HG02623 (cell line): ENCODE results near the gene B4GALT1.

ENCODE experiments used
- ATAC-seq: cut with Tn5 transposase; IDR thresholded peaks from one replicate; pipeline ENCODE4 v1.9.1; 2021; ENCODE audit warnings: moderate library complexity; ENCODE audit not compliant: unreplicated experiment

The B4GALT1 gene

GRCh38 chr9:33167084-33167971, at the start of gene B4GALT1:
Gene B4GALT1, minus strand, starts transcription at chr9:33167336. Its CDS starts 167 bp downstream, at chr9:33167169.
- peak; percentile 51 for ATAC-seq

GRCh38 chr9:33211695-33212393, 44.7 kb upstream of the B4GALT1 start:
- no peak for ATAC-seq

GRCh38 chr9:33210006-33210715, 43.0 kb upstream of the B4GALT1 start:
- no peak for ATAC-seq

DNA sequence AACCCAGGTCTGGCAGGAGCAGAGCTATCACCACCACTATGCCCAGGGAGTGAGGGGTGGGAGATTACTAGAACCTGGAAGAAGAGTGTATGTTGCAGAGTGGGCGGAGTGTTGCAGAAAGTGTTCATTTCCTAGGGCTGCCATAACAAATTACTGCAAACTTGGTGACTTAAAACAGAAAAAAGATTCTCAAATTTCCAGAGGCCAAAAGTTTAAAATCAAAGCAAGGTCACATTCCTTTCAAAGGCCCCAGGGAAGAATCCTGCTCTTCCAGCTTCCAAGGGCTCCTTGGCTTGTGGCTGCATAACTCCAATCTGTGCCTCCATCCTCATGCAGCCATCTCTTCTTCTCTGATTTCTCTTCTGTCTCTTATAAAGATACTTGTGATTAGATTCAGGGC, 42.3 kb upstream of the B4GALT1 start:
- ATAC-seq, result no peak

GRCh38 chr9:33202552-33203201, 35.5 kb upstream of the B4GALT1 start:
- peak; percentile 99 for ATAC-seq

DNA sequence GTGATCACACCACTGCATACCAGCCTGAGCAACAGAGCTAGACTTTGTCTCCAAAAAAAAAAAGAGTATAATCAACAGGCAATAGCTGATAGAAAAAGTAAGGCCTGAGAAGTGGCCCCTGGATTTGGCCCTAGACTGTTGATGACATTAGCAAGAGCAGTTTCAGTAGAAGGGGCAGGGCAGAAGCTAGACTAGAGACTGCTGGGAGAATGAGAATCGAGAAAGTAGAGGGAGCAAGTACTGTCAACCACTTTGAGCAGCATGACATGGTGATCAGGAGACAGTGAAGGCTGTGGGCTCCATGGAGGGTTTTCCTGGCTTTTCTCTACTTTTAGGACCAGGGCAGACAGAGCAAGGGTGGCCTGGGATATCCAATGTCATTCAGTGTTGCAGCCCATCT, 34.9 kb upstream of the B4GALT1 start:
- ATAC-seq, result peak; percentile 27

DNA sequence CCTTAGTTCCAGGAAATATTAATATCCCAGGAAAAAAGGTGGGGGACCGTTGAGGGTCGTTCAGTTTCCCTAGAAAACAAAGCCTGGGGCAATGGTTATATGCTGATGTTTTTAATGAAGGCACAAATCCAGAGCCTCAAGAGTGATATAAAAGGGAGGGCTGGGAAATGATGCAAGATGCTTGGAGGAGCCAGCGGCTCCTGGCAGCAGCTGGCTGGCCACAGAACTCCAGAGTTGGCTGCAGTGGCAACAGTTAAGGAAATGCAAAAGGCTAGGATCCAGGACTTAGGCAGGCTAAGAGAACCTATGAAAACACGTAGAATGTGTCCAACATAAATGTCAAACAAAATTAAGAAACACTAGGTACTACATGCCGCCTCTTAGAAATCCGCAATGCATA, 31.0 kb upstream of the B4GALT1 start:
- no peak for ATAC-seq

GRCh38 chr9:33197279-33198152, 30.4 kb upstream of the B4GALT1 start:
- ATAC-seq, result no peak

DNA sequence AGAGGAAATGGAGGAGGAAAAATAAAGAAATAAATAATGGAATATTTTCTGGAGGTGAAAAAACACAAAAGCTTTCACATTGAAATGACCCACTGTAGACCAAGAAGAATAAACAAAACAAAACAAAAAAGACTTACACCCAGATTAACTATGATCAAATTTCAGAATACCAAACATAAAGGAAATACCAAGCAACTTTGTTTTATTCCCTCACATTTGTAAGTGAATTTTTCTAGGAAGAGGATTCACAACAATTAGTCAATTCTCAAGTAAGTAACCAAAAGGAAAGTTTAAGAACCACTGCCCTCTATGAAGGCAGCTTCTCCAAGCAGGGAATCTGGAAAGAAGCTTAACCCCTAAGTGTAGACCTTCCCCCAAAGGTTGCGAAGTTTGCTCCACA, 29.6 kb upstream of the B4GALT1 start:
- no peak for ATAC-seq

DNA sequence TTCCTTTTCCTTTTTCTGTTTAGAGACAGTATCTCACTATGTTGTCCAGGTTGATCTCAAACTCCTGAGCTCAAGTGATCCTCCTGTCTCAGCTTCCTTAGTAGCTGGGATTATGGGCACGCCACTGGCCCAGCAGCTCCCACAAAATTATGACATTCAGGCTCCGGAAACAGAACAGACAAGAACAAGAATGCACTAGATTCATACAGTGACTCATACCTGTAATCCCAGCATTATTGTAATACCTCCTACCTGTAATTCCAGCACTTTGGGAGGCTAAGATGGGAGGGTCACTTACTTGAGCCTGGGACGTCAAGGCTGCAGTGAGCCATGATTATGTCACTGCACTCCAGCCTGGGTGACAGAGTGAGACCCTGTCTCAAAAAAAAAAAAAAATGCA, 26.7 kb upstream of the B4GALT1 start:
- ATAC-seq, result no peak

DNA sequence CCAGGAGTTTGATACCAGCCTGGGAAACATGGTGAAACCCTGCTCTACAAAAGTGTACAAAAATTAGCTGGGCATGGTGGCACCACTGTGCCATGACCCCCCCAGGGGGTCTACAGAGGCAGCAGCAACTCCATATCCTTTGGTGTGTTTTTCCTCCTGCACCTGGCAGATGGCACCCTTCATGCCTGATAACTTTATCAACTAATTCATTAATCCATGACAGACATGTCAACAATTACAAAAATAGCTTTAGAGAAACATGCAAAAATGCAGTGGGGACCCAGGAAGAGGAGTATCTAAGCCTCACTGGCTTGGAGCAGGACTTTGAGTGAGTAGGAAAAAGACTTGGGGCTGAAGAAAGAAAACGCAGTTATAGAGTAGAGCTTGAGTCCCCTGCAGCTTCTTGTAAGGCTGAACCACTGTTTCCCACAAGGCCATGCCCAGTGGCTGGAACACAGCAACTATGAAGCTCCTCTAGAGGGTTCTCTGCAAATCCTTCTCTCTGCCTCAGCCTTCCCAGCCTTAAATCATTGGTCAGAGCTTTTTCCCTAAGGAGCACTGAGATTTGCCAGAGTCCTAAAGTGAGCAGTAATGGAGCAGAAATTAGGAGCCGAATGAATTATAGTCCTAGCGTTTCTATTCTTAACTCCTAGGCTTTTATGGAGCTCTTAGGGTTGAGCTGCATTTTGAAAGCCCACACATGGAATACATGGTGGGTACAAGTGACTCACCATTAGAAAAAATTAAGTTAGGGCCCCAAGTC, 25.5 kb upstream of the B4GALT1 start:
- no peak for ATAC-seq

DNA sequence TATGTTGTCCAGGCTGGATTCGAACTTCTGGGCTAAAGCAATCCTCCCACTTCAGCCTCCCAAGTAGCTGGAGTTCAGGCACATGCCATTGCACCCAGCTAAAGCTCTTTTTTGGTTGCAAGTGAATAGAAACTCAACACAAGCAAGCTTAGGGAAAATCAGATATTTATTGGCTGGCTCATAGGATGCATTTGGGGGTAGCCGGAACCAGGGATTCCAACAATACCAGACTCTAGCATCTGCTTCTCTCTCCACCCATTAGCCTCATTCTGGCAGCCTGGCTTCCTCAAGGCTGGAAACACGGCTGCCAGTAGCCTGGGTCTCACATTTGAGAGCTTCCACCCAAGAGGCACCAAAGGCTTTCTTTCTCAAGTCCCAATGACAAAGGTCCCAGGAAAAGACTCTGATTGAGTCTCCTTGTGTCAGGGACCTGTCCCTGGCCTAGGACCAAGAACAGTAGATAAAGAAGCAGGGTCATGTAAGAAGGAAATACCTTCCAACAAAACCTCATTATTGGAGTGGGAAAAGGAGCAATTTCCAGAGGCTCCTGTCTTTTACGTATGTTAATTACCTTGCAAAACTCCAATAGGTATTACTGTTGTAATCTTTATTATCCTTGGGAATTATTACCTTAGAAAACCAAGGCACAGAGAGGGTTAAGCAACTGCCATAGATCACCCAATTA, 23.0 kb upstream of the B4GALT1 start:
- no peak for ATAC-seq

- ATAC-seq, result no peak
Measured at GRCh38 chr9:33189331-33189791, 22.2 kb upstream of the B4GALT1 start.

GRCh38 chr9:33188711-33189110, 21.6 kb upstream of the B4GALT1 start:
- no peak for ATAC-seq

DNA sequence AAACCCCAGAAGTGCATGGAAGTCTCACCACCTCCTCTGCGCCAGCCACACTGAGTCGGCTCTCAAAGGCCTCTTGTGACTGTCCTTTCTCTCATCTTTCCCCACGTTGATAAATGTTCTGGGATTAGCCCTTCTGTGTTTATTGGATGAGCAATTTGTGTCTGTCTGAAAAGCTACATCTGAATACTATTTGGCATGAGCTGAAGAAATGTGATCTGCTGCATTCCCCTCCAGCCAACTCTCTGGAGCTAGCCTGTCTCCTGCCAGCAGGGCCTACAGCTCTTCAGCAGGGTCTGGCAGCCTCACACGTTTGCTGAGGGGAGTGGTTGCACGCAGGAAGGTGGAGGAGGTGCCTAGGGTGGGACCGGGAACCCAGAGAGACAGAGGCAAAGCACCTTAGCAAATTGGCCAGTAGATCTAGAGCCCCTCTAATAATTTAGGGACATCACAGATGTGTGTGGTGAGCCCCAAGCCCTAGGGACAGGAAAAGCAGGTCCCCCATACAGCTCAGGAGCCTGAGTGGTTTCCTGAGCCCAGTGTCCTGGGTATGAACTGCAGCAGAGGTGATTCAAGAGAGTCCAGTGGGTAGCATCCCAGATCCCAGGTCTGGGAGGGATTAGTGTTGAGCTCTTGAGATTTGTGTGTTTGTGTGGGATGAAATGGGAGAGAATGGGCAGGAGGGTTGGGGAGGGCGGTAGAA, 20.5 kb upstream of the B4GALT1 start:
- no peak for ATAC-seq

GRCh38 chr9:33186457-33187168, 19.5 kb upstream of the B4GALT1 start:
- no peak for ATAC-seq

GRCh38 chr9:33185858-33186257, 18.7 kb upstream of the B4GALT1 start:
- ATAC-seq, result no peak
